Ishikawa (cell line): ENCODE results near the gene MRPL24.

ENCODE experiments used
- EP300 ChIP-seq: IDR thresholded peaks from 2 replicates; pipeline ENCODE4 v1.6.1; 2012; ENCODE audit warnings: borderline replicate concordance
- TCF12 ChIP-seq: IDR thresholded peaks from 2 replicates; pipeline ENCODE4 v1.6.1; 2012; ENCODE audit warnings: low read depth
- TF ChIP-seq, protein P1 (sequence below): IDR thresholded peaks from 2 replicates; pipeline ENCODE4 v1.6.1; 2012
- TF ChIP-seq, protein P2 (sequence below): IDR thresholded peaks from 2 replicates; pipeline ENCODE4 v1.6.1; 2012; ENCODE audit warnings: low read depth, mild to moderate bottlenecking

DNA sequence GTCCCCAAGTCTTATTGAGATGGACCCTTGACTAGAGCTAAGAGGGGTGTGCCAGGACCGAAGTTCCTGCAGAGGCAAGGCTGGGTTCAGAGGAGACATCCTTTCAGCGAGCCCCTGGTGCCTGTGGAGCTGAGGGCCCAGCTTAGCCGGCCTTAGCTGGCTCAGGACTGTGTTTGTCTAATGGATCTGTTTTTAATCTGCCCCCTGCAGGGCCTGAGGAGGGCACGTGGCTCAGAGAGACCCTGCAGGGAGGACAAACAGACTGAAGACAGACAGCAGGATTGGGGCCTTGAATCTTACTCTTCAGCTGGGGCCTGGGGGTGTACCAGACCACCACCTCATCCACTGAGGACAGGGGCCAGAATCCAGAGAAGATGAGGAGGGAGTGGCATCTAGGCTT is 37.1 kb downstream of the MRPL24 start:
- TF ChIP-seq EP300 (no peak), TCF12 (no peak)
- TF ChIP-seq, protein P1, sequence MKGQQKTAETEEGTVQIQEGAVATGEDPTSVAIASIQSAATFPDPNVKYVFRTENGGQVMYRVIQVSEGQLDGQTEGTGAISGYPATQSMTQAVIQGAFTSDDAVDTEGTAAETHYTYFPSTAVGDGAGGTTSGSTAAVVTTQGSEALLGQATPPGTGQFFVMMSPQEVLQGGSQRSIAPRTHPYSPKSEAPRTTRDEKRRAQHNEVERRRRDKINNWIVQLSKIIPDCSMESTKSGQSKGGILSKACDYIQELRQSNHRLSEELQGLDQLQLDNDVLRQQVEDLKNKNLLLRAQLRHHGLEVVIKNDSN, result no peak
- TF ChIP-seq, protein P2, sequence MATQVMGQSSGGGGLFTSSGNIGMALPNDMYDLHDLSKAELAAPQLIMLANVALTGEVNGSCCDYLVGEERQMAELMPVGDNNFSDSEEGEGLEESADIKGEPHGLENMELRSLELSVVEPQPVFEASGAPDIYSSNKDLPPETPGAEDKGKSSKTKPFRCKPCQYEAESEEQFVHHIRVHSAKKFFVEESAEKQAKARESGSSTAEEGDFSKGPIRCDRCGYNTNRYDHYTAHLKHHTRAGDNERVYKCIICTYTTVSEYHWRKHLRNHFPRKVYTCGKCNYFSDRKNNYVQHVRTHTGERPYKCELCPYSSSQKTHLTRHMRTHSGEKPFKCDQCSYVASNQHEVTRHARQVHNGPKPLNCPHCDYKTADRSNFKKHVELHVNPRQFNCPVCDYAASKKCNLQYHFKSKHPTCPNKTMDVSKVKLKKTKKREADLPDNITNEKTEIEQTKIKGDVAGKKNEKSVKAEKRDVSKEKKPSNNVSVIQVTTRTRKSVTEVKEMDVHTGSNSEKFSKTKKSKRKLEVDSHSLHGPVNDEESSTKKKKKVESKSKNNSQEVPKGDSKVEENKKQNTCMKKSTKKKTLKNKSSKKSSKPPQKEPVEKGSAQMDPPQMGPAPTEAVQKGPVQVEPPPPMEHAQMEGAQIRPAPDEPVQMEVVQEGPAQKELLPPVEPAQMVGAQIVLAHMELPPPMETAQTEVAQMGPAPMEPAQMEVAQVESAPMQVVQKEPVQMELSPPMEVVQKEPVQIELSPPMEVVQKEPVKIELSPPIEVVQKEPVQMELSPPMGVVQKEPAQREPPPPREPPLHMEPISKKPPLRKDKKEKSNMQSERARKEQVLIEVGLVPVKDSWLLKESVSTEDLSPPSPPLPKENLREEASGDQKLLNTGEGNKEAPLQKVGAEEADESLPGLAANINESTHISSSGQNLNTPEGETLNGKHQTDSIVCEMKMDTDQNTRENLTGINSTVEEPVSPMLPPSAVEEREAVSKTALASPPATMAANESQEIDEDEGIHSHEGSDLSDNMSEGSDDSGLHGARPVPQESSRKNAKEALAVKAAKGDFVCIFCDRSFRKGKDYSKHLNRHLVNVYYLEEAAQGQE, result no peak
